RWPE2 (cell line): Measurements from ENCODE around the gene ZNF267.
"Not testable (repeated sequence)": the region's sequence is repeated elsewhere in the genome, so short reads cannot be mapped to it uniquely, and the experiment has no call there.

ENCODE experiments used
- ATAC-seq: fragments of 200-7000 bp; cut with Tn5 transposase; 3 replicates; pipeline ENCODE4 v1.9.1; 2021; ENCODE audit warnings: low read depth
- DNase-seq: peaks from one replicate; pipeline ENCODE4 v3.0.0-alpha.2; 2020; ENCODE audit warnings: low spot score
- H3K27ac ChIP-seq: fragments of 450-650 bp; 2 replicates; pipeline ENCODE4 v1.5.1; 2017; ENCODE audit warnings: mild to moderate bottlenecking; ENCODE audit not compliant: poor library complexity, severe bottlenecking
- H3K27me3 ChIP-seq: fragments of 250-450 bp; sonication (Bioruptor Pico); 2 replicates; pipeline ENCODE4 v1.5.1; 2021; ENCODE audit warnings: mild to moderate bottlenecking, moderate library complexity; ENCODE audit not compliant: insufficient read depth, poor library complexity, severe bottlenecking
- H3K36me3 ChIP-seq: fragments of 250-450 bp; sonication (Bioruptor Pico); 2 replicates; pipeline ENCODE4 v1.5.1; 2020; ENCODE audit warnings: low read depth, mild to moderate bottlenecking, moderate library complexity
- H3K4me1 ChIP-seq: fragments of 250-450 bp; sonication (Bioruptor Pico); 2 replicates; pipeline ENCODE4 v1.5.1; 2021; ENCODE audit warnings: mild to moderate bottlenecking, moderate library complexity; ENCODE audit not compliant: insufficient read depth, poor library complexity, severe bottlenecking
- H3K4me3 ChIP-seq: fragments of 250-450 bp; sonication (Bioruptor Pico); 2 replicates; pipeline ENCODE4 v1.5.1; 2021; ENCODE audit warnings: mild to moderate bottlenecking, moderate library complexity; ENCODE audit not compliant: severe bottlenecking
- H3K9me3 ChIP-seq: fragments of 250-450 bp; sonication (Bioruptor Pico); 2 replicates; pipeline ENCODE4 v1.5.1; 2021; ENCODE audit warnings: mild to moderate bottlenecking, moderate library complexity; ENCODE audit not compliant: severe bottlenecking
- TF ChIP-seq, protein P1 (sequence below): fragments of 450-650 bp; IDR thresholded peaks from one replicate; pipeline ENCODE4 v1.5.1; 2017; ENCODE audit warnings: mild to moderate bottlenecking, moderate library complexity; ENCODE audit not compliant: poor library complexity, severe bottlenecking

ZNF267 gene

DNA sequence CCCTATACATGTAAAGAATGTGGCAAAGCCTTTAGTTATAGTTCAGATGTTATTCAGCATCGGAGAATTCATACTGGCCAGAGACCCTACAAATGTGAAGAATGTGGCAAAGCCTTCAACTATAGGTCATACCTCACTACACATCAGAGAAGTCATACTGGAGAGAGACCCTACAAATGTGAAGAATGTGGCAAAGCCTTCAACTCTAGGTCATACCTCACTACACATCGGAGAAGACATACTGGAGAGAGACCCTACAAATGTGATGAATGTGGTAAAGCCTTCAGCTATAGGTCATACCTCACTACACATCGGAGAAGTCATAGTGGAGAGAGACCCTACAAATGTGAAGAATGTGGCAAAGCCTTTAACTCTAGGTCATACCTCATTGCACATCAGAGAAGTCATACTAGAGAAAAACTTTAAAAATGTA, 42.5 kb downstream of the ZNF267 start:
- Histone ChIP-seq H3K4me1 (no peaks in the 10 kb centered on the region), H3K36me3 (peaks cover 46% of the 10 kb centered on the region), H3K27ac (no peak overlapping the region), H3K4me3 (no peak overlapping the region), H3K27me3 (no peaks in the 10 kb centered on the region), H3K9me3 (peaks cover 56% of the 10 kb centered on the region)
- TF ChIP-seq, protein P1, sequence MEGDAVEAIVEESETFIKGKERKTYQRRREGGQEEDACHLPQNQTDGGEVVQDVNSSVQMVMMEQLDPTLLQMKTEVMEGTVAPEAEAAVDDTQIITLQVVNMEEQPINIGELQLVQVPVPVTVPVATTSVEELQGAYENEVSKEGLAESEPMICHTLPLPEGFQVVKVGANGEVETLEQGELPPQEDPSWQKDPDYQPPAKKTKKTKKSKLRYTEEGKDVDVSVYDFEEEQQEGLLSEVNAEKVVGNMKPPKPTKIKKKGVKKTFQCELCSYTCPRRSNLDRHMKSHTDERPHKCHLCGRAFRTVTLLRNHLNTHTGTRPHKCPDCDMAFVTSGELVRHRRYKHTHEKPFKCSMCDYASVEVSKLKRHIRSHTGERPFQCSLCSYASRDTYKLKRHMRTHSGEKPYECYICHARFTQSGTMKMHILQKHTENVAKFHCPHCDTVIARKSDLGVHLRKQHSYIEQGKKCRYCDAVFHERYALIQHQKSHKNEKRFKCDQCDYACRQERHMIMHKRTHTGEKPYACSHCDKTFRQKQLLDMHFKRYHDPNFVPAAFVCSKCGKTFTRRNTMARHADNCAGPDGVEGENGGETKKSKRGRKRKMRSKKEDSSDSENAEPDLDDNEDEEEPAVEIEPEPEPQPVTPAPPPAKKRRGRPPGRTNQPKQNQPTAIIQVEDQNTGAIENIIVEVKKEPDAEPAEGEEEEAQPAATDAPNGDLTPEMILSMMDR: no peak
- ATAC-seq (no peak), DNase-seq (no peak)

DNA sequence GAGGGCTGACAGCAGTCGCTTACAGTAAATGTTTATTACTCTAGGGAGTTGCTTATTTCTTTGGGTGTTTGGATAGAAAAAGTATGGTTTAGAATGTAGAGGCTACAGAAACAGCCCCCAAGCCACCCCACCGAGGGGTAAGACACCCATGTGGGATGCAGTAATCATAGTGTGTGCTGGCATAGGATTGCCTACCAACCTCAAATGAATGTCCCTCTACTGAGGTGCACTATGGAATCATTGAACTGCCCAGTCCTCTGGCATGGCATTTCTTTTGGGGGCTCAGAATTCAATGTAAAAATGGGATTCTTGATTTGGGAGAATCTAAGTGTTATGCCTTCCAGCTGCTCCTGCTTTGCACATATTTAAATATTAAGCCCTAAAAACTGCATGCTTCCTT, 46.8 kb downstream of the ZNF267 start:
- no peak for DNase-seq
- H3K36me3 ChIP-seq: peaks cover 20% of the 10 kb centered on the region
- peaks cover 33% of the 10 kb centered on the region for H3K9me3 ChIP-seq
- H3K27ac ChIP-seq: no peak overlapping the region
- TF ChIP-seq, protein P1: no peak
- no peak overlapping the region for H3K4me3 ChIP-seq
- no peak for ATAC-seq
- no peaks in the 10 kb centered on the region for H3K4me1 ChIP-seq
- no peaks in the 10 kb centered on the region for H3K27me3 ChIP-seq

DNA sequence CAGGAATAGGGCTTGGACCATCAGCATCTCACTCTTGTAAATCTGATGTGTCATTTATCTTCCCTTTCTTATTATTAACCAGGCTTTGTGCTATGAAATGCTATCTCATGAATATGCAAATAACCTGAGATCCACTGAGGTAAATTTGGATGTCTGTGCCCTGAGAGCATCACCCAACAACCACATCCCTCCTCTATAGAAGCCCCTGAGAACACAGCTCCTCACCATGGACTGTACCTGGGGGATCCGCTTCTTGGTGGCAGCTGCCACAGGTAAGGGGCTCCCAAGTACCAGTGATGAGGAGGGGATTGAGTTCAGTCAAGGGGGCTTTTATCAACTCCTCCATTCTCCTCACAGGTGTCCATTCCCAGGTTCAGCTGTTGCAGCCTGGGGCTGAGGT, 78.2 kb downstream of the ZNF267 start:
- H3K36me3 ChIP-seq, H3K4me3 ChIP-seq, H3K27me3 ChIP-seq, ATAC-seq, H3K4me1 ChIP-seq, H3K27ac ChIP-seq, DNase-seq, H3K9me3 ChIP-seq: not testable (repeated sequence)

GRCh38 chr16:31952206-31952605, 78.6 kb downstream of the ZNF267 start:
- not testable (repeated sequence) for H3K4me1 ChIP-seq, H3K9me3 ChIP-seq, ATAC-seq, H3K4me3 ChIP-seq, DNase-seq, H3K27ac ChIP-seq, H3K36me3 ChIP-seq, H3K27me3 ChIP-seq

DNA sequence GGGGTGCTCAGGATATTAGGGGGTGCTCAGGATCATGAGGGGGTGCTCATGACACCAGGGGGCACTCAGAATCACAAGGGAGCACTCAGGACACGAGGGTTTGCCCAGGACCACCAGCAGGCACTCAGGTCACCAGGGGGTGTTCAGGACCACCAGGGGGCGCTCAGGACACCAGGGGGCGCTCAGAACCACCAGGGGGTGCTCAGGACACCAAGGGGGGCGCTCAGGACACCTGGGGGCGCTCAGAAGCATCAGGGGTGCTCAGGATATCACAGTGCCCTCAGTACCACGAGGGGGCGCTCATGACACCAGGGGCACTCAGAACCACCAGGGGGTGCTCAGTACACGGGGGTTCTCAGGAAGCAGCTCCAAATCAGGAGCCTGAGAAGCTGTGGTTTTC, 82.6 kb downstream of the ZNF267 start:
- H3K27me3 ChIP-seq, H3K36me3 ChIP-seq, DNase-seq, H3K27ac ChIP-seq, H3K4me3 ChIP-seq, ATAC-seq, H3K4me1 ChIP-seq, H3K9me3 ChIP-seq: not testable (repeated sequence)
- TF ChIP-seq, protein P1: peak; percentile 8

DNA sequence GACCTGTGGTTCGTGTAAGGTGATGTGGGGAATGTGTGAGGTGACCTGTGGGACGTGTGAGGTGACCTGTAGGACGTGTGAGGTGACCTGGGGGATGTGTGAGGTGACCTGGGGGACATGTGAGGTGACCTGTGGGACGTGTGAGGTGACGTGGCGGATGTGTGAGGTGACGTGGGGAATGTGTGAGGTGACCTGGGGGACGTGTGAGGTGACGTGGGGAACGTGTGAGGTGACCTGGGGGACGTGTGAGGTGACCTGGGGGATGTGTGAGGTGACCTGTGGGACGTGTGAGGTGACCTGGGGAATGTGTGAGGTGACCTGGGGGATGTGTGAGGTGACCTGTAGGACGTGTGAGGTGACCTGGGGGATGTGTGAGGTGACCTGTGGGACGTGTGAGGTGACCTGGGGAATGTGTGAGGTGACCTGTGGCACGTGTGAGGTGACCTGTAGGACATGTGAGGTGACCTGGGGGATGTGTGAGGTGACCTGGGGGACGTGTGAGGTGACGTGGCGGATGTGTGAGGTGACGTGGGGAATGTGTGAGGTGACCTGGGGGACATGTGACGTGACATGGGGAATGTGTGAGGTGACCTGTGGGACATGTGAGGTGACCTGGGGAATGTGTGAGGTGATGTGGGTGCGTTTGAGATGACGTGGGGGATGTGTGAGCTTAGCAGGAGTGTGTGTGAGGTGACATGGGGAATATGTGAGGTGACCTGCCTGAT, 86.7 kb downstream of the ZNF267 start:
- H3K36me3 ChIP-seq, ATAC-seq, H3K27me3 ChIP-seq, H3K4me1 ChIP-seq, H3K27ac ChIP-seq, DNase-seq, H3K9me3 ChIP-seq, H3K4me3 ChIP-seq: not testable (repeated sequence)
